GM12872 (cell line): ENCODE results near the gene UBTD1.

Experiments used
- CTCF ChIP-seq: IDR thresholded peaks from 3 replicates; pipeline ENCODE4 v1.5.1; 2011; ENCODE audit warnings: low read depth, mild to moderate bottlenecking, low read length, moderate library complexity; ENCODE audit not compliant: insufficient read depth

Gene UBTD1

GRCh38 chr10:97468162-97468561, 30.6 kb upstream of the UBTD1 start:
- no peak for TF ChIP-seq CTCF

- no peak for TF ChIP-seq CTCF
Observed at GRCh38 chr10:97474918-97475317, 23.8 kb upstream of the UBTD1 start.

GRCh38 chr10:97475936-97476594, 22.7 kb upstream of the UBTD1 start:
- no peak for TF ChIP-seq CTCF

- TF ChIP-seq CTCF, result no peak
Observed at GRCh38 chr10:97479939-97480338, 18.8 kb upstream of the UBTD1 start.

GRCh38 chr10:97481071-97481470, 17.7 kb upstream of the UBTD1 start:
- no peak for TF ChIP-seq CTCF

GRCh38 chr10:97482381-97482780, 16.3 kb upstream of the UBTD1 start:
- TF ChIP-seq CTCF, result no peak

- TF ChIP-seq CTCF, result no peak
Observed at GRCh38 chr10:97483506-97483905, 15.2 kb upstream of the UBTD1 start.
